GM12892 (cell line): ENCODE measurements around the gene PEPD.
"Not testable (repeated sequence)": the region's sequence is repeated elsewhere in the genome, so short reads cannot be mapped to it uniquely, and the experiment has no call there.

ENCODE experiments used
- DNase-seq: peaks from one replicate; pipeline ENCODE4 v3.0.0; 2011; ENCODE audit not compliant: insufficient read length
- FAIRE-seq: peaks from 2 replicates; lab custom pipeline; 2011; peaks lifted over from hg19 to GRCh38; lab: Jason Lieb, UNC
- POLR2A ChIP-seq: IDR thresholded peaks from 2 replicates; pipeline ENCODE4 v1.6.1; 2011; ENCODE audit warnings: low read depth, low read length, control low read depth
- POLR2AphosphoS5 ChIP-seq: IDR thresholded peaks from 2 replicates; pipeline ENCODE4 v1.6.1; 2011; ENCODE audit warnings: low read depth, low read length, control low read depth
- TAF1 ChIP-seq: IDR thresholded peaks from 2 replicates; pipeline ENCODE4 v1.6.1; 2011; ENCODE audit warnings: low read depth, mild to moderate bottlenecking, control low read depth, low read length, borderline replicate concordance

PEPD gene

GRCh38 chr19:33490041-33490451 is 31.5 kb downstream of the PEPD start:
- FAIRE-seq, result no peak
- no peak for DNase-seq

DNA sequence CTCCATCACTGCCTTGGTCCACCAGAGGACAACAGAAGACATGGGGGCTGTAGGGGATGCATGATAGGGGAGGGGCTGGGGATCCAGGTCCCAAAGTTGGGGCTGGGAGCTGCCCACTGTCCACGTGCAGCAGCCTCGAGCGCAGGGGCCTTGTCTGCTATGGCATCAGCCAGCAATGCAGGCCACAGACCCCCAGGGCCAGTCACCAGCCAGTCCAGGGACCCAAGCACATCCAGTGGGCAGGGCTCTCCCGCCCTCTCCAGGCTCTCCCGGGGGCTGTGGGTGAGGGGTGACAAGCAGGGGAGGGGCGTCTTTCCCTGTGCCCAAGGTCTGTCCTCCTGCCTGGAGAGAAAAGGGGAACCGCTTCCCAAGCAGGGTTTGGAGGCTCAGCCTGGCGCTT is 32.8 kb downstream of the PEPD start:
- FAIRE-seq, result no peak
- TF ChIP-seq TAF1 (no peak), POLR2AphosphoS5 (no peak), POLR2A (no peak)
- no peak for DNase-seq

More at GRCh38 chr19:33490041-33490451, 31.5 kb downstream of the PEPD start:
- no peak for TF ChIP-seq TAF1
- no peak for TF ChIP-seq POLR2AphosphoS5
- no peak for TF ChIP-seq POLR2A

- FAIRE-seq, result no peak
- TF ChIP-seq POLR2A (no peak), TAF1 (no peak), POLR2AphosphoS5 (no peak)
- DNase-seq, result no peak
These were observed 33.4 kb downstream of the PEPD start for GRCh38 chr19:33487901-33488800.

- DNase-seq, result no peak
- no peak for TF ChIP-seq POLR2A
- TF ChIP-seq POLR2AphosphoS5, result no peak
- TF ChIP-seq TAF1, result no peak
- FAIRE-seq, result no peak
These were observed 34.4 kb downstream of the PEPD start for GRCh38 chr19:33486936-33487811.

DNA sequence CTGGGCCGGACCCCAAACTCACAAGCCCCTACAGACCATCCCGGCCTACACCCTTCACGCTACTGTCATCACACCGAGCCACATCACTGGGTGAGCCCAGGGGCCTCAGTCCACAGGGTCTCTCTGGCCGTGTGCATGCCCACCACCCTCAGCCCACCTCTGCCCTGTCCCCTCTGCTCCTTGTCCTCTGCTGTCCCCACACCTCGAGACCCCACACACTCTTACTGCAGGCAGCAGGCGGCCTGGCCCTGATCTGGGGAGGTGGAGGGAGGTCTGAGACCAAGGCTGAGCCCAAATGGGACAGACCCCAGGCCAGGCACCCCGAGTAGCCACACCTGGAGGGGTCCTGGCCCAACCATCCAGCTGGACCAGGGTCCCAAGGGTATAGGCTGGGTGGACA is 35.2 kb downstream of the PEPD start:
- no peak for FAIRE-seq
- DNase-seq, result no peak

GRCh38 chr19:33484226-33484774 is 37.3 kb downstream of the PEPD start:
- TF ChIP-seq POLR2AphosphoS5 (no peak), TAF1 (no peak), POLR2A (no peak)
- FAIRE-seq, result no peak
- DNase-seq, result no peak

More for the DNA sequence above, 35.2 kb downstream of the PEPD start:
- no peak for TF ChIP-seq POLR2A
- TF ChIP-seq TAF1, result no peak
- no peak for TF ChIP-seq POLR2AphosphoS5

GRCh38 chr19:33482476-33482875 is 39.1 kb downstream of the PEPD start:
- no peak for DNase-seq
- FAIRE-seq, result no peak
- TF ChIP-seq POLR2A, result no peak
- no peak for TF ChIP-seq TAF1
- TF ChIP-seq POLR2AphosphoS5, result no peak

DNA sequence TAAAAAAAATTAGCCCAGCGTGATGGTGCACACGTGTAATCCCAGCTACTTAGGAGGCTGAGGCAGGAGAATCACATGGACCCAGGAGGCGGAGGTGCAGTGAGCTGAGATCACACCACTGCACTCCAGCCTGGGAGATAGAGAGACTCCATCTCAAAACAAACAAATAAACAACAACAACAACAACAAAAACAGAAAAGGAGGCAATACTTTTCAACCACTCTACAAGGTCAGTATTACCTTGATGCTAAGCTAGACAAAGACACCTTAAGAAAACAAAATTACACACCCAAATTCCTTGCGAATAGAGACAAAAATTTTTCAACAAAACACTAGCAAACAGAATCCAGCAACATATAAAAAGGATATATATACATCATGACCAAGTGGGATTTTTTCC is 39.7 kb downstream of the PEPD start:
- FAIRE-seq, result no peak
- no peak for DNase-seq
- TF ChIP-seq POLR2AphosphoS5, result no peak
- no peak for TF ChIP-seq POLR2A
- TF ChIP-seq TAF1, result no peak

- not testable (repeated sequence) for FAIRE-seq, DNase-seq
These were observed 42.0 kb downstream of the PEPD start for GRCh38 chr19:33479570-33479969.

DNA sequence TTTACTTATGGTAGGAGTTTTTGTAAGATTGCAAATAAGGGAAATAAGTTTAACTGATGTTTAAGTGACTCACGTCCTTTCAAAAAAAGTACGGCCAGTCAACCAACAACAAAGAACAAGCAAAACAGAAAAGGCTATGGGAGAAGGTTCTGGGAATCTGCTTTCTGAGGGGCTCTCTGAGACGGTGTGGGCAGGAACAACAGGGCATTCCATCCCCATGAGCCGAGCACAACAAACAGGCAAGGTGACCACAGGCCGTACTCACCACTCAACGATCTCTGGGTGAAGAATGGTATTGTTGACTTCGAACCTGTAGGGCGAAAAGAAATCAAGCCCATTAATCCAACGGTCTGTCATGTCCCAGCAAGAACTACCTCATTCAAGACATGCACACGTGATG is 43.8 kb downstream of the PEPD start:
- no peak for FAIRE-seq
- no peak for DNase-seq
- no peak for TF ChIP-seq TAF1
- TF ChIP-seq POLR2A, result no peak
- no peak for TF ChIP-seq POLR2AphosphoS5

- DNase-seq (no peak), FAIRE-seq (no peak)
- TF ChIP-seq POLR2AphosphoS5 (no peak), POLR2A (no peak), TAF1 (no peak)
These were observed 45.4 kb downstream of the PEPD start for GRCh38 chr19:33476151-33476707.
